Measurements from ENCODE around the gene LNX1.

GRCh38 chr4:53421791-53422190 lies 169.5 kb downstream of the LNX1 start:
- TF ChIP-seq, protein P1, sequence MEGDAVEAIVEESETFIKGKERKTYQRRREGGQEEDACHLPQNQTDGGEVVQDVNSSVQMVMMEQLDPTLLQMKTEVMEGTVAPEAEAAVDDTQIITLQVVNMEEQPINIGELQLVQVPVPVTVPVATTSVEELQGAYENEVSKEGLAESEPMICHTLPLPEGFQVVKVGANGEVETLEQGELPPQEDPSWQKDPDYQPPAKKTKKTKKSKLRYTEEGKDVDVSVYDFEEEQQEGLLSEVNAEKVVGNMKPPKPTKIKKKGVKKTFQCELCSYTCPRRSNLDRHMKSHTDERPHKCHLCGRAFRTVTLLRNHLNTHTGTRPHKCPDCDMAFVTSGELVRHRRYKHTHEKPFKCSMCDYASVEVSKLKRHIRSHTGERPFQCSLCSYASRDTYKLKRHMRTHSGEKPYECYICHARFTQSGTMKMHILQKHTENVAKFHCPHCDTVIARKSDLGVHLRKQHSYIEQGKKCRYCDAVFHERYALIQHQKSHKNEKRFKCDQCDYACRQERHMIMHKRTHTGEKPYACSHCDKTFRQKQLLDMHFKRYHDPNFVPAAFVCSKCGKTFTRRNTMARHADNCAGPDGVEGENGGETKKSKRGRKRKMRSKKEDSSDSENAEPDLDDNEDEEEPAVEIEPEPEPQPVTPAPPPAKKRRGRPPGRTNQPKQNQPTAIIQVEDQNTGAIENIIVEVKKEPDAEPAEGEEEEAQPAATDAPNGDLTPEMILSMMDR (optimal IDR thresholded peaks at IDR 0.05 in 1 of 3, IDR thresholded peaks at IDR 0.05 in 1 of 3, conservative IDR thresholded peaks at IDR 0.05 in 1 of 3; ENCODE audit: extremely low read depth in 1 of 3, insufficient read depth in 2 of 3, low read length in 3 of 3): no peak
- TF ChIP-seq EZH2 (IDR thresholded peaks at IDR 0.05; ENCODE audit: low read length): no peak
